Keratinocyte (primary cell): ENCODE measurements around the gene TPCN2.

Experiments used
- CTCF ChIP-seq, 3 experiments: IDR thresholded peaks in 1 of 3; conservative IDR thresholded peaks in 1 of 3; optimal IDR thresholded peaks in 1 of 3; 2 replicates in 2 of 3; 3 replicates in 1 of 3; pipeline versions ENCODE3 to v1.5.1; 2011; ENCODE audit warnings: low read length in 3 of 3, mild to moderate bottlenecking in 3 of 3, moderate library complexity in 2 of 3, control low read depth in 1 of 3, inconsistent platforms in 1 of 3; ENCODE audit not compliant: insufficient read depth in 2 of 3; ENCODE audit errors: extremely low read depth in 1 of 3
- EZH2 ChIP-seq: IDR thresholded peaks from one replicate; pipeline ENCODE4 v1.6.1; 2012; ENCODE audit warnings: inconsistent platforms, mild to moderate bottlenecking, low read length, moderate library complexity

- no peak for TF ChIP-seq EZH2
- TF ChIP-seq CTCF (optimal IDR thresholded peaks at IDR 0.05 in 1 of 3, IDR thresholded peaks at IDR 0.05 in 1 of 3, conservative IDR thresholded peaks at IDR 0.05 in 1 of 3; ENCODE audit: extremely low read depth in 1 of 3, insufficient read depth in 2 of 3, low read length in 3 of 3), result no peak
Observed at GRCh38 chr11:69040581-69041260, 8.0 kb upstream of the TPCN2 start.
